HG03095 (cell line): Measurements from ENCODE around the gene IGF1R.

Experiments
- ATAC-seq: cut with Tn5 transposase; IDR thresholded peaks from one replicate; pipeline ENCODE4 v1.9.1; 2021; ENCODE audit warnings: moderate library complexity; ENCODE audit not compliant: unreplicated experiment

The IGF1R gene

GRCh38 chr15:98813951-98814350 is 165.6 kb downstream of the IGF1R start:
- ATAC-seq = no peak

GRCh38 chr15:98815207-98815606 is 166.9 kb downstream of the IGF1R start:
- ATAC-seq = no peak

DNA sequence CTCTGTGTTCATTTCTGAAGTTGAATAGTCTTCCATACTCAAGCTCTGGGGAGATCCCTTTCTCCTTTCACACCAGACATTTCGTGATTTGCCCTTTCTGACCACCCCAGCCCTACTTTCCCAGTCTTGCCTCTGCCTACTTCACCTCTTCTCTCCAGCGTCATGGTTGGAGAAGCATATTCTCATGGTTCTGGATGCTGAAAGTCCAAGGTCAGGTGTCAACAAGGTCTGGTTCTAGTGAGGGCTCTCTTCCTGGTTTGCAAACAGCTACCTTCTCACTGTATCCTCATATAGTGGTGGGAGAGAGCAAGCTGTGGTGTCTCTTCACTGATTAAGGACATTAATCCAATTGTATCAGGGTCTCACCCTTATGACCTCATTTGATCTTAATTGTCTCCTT is 169.4 kb downstream of the IGF1R start:
- no peak for ATAC-seq

- no peak for ATAC-seq
These were observed 174.7 kb downstream of the IGF1R start for GRCh38 chr15:98823012-98823458.

- ATAC-seq = no peak
These were observed 175.3 kb downstream of the IGF1R start for GRCh38 chr15:98823616-98824015.

DNA sequence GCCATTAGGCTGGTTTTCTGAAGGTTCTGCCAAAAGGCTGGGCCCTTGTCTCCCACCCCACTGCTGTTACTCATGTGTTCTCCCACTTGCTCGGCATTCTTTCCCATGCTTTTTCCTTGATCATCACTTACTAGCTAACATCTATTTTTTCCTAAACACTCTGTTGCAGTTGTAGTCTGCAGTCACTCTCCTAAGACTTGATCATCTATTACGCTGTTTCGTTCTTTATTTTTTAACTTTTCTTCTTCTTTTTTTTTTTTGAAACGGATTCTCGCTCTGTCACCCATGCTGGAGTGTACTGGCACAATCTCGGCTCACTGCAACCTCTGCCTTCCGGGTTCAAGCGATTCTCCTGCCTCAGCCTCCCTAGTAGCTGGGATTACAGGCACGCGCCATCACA is 176.3 kb downstream of the IGF1R start:
- no peak for ATAC-seq

- ATAC-seq = no peak
These were observed 178.3 kb downstream of the IGF1R start for GRCh38 chr15:98826658-98827057.

- no peak for ATAC-seq
These were observed 178.9 kb downstream of the IGF1R start for GRCh38 chr15:98827217-98827616.

DNA sequence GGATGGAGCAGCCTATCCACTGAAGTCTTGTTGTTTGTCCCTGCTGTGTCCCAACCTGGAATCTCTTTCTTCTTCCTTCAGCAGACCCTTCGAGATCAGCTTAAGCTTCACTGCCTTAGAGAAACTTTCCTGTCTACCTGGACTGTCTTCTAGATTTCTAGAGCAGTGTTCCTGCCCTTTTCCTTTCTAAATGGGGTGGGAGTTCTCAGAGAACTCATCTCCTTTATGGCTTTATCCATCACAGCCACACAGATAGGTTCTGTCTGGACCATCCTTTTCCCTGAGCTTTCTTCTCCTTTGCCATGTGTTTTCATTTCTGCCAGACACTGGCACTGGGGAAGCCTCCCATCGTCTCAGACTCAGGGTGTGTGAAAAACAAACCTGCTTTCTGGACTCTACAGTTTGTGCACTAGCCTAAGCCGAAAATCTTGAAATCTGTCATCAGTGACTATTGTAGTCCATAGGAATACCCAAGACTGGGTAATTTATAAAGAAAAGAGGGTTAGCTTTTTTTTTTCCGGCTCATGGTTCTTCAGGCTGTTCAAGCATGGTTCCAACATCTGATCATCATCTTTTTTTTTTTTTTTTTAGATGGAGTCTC is 181.8 kb downstream of the IGF1R start:
- no peak for ATAC-seq

GRCh38 chr15:98834976-98835375 is 186.6 kb downstream of the IGF1R start:
- ATAC-seq = no peak

DNA sequence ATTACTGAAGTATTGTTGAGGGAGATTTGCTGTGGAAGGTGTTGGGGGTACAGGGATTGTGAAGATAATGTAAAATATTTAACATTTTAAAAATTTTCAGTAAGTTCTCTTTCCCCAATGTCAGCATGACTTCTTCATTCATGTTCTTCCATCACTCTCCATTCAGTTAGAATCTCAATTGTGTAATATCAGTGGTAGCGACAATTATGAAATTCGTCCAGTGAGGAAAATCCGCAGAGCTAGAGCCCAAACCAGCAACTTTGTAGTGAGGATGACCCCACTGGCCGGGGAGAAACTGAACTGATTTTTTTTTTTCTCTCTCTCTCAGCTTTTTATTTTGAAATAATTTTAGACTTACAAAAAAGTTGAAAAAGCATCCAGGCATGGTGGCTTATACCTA is 187.5 kb downstream of the IGF1R start:
- no peak for ATAC-seq

- no peak for ATAC-seq
These were observed 190.3 kb downstream of the IGF1R start for GRCh38 chr15:98838387-98839259.

DNA sequence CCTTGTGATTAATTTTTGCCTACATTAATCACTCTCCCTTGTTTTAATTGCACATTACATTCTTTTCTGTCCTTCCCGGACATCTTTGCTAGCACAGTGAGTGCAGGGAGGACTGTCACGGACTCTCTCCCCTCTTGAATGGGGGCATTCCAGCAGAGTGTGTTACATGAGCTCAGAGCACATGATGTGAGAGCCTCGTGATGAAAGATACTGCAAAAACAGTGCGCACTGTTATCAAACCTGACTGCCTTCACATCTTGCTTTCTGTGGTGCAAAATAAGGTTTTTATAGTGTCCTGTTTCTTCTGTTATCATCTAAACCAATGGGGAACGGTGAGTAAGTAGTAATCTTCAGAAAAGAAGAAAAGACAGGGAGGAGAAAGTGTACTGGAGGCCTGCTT is 191.7 kb downstream of the IGF1R start:
- ATAC-seq = no peak

DNA sequence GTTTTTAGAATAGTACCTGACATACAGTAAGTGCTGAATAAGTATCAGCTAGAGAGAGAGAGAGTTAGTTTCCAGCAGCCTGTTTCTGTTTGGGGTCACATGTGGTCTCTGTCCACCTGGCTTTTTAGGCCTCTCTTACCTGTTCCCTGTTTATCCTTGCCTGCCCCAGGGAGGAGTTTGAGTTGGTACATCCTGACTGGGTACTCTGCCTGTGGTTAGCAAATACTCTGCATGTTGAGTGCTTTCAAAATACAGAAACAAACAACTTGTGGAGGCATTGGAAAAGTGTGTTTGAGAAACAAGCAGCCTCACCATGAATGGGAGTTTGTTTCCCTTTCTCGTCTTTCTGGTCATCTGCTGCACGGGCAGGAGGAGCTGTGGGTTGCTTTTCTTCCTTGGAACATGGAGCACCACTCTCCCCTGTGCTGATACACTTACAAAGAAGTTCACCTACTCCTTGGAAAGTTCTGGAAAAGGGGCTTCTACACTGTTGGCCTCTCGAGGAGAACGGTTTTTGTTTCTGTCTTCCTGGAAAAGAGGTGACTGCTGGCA is 193.2 kb downstream of the IGF1R start:
- ATAC-seq = no peak

GRCh38 chr15:98842192-98842972 is 194.0 kb downstream of the IGF1R start:
- no peak for ATAC-seq

GRCh38 chr15:98842973-98843285 is 194.6 kb downstream of the IGF1R start:
- no peak for ATAC-seq

DNA sequence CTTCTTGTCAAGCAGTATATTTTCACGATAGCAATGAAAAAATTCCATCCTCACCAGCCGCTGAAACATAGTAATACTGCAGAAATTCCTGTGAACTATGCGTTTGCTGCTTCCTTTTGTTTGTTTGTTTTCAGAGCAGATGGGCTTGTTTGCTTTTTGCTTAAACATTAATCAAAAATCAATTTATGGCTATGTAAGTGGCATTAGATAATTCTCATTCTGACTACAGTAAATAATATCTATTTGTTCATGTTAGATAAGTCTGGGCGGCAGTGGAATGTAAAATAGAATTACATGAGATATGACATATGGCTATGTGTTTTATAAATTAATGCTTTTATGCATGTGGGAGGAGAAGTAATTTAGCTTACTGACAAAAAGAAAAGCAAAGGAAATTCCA is 195.5 kb downstream of the IGF1R start:
- no peak for ATAC-seq

- ATAC-seq = no peak
These were observed 195.9 kb downstream of the IGF1R start for GRCh38 chr15:98844261-98844660.

- no peak for ATAC-seq
These were observed 197.0 kb downstream of the IGF1R start for GRCh38 chr15:98845138-98845884.

GRCh38 chr15:98850961-98851572 is 202.7 kb downstream of the IGF1R start:
- peak; percentile 41 for ATAC-seq
